Osteocyte (in vitro differentiated cells): ENCODE data around the gene C5orf22. TPM values are rescaled to one million over a fixed set of nuclear protein-coding genes. Genes with fewer than 3 reads are reported as not detected.

ENCODE experiments used
- DNase-seq: peaks from one replicate; pipeline ENCODE4 v3.0.0; 2021; ENCODE audit warnings: mixed read lengths; ENCODE audit not compliant: unreplicated experiment; ENCODE audit errors: extremely low spot score
- H3K27ac Mint-ChIP-seq: one replicate; pipeline ENCODE4 v1.8.0; 2021; ENCODE audit warnings: mild to moderate bottlenecking, mixed read lengths; ENCODE audit not compliant: unreplicated experiment
- H3K27me3 Mint-ChIP-seq: one replicate; pipeline ENCODE4 v1.8.0; 2021; ENCODE audit warnings: mixed read lengths; ENCODE audit not compliant: unreplicated experiment
- H3K36me3 Mint-ChIP-seq: one replicate; pipeline ENCODE4 v1.8.0; 2021; ENCODE audit warnings: mixed read lengths; ENCODE audit not compliant: unreplicated experiment
- H3K4me1 Mint-ChIP-seq: one replicate; pipeline ENCODE4 v1.8.0; 2021; ENCODE audit warnings: mixed read lengths; ENCODE audit not compliant: unreplicated experiment
- H3K4me3 Mint-ChIP-seq: one replicate; pipeline ENCODE4 v1.8.0; 2021; ENCODE audit warnings: mild to moderate bottlenecking, moderate library complexity, mixed read lengths; ENCODE audit not compliant: unreplicated experiment
- H3K9me3 Mint-ChIP-seq: one replicate; pipeline ENCODE4 v1.8.0; 2021; ENCODE audit warnings: mixed read lengths; ENCODE audit not compliant: unreplicated experiment
- CTCF ChIP-seq: fragments of 200-600 bp; sonication (generic); IDR thresholded peaks from 2 replicates; pipeline ENCODE4 v1.5.0; 2021; ENCODE audit warnings: antibody characterized with exemption, mild to moderate bottlenecking, moderate library complexity
- total RNA-seq: library from RNA; stranded (reverse); gene quantifications from 2 replicates; pipeline ENCODE4 v1.2.1, GENCODE V29; 2021

The C5orf22 gene
- total RNA-seq, 1 donor from 2014 or later: 27.9 TPM

GRCh38 chr5:31573494-31574142 is 41.5 kb downstream of the C5orf22 start:
- Mint-ChIP-seq H3K27ac (no peak overlapping the region), H3K9me3 (no peaks in the 10 kb centered on the region), H3K4me1 (no peaks in the 10 kb centered on the region), H3K27me3 (peaks cover 45% of the 10 kb centered on the region), H3K36me3 (no peaks in the 10 kb centered on the region), H3K4me3 (no peak overlapping the region)
- no peak for TF ChIP-seq CTCF
- DNase-seq: no peak

GRCh38 chr5:31574772-31575171 is 42.7 kb downstream of the C5orf22 start:
- H3K27me3 Mint-ChIP-seq: peaks cover 46% of the 10 kb centered on the region
- no peak for DNase-seq
- H3K4me1 Mint-ChIP-seq: no peaks in the 10 kb centered on the region
- no peaks in the 10 kb centered on the region for H3K9me3 Mint-ChIP-seq
- no peak overlapping the region for H3K27ac Mint-ChIP-seq
- no peaks in the 10 kb centered on the region for H3K36me3 Mint-ChIP-seq
- H3K4me3 Mint-ChIP-seq: no peak overlapping the region
- no peak for TF ChIP-seq CTCF

GRCh38 chr5:31577438-31577837 is 45.3 kb downstream of the C5orf22 start:
- H3K4me1 Mint-ChIP-seq: no peaks in the 10 kb centered on the region
- TF ChIP-seq CTCF: no peak

GRCh38 chr5:31579558-31579957 is 47.5 kb downstream of the C5orf22 start:
- Mint-ChIP-seq H3K27ac (no peak overlapping the region), H3K4me3 (no peak overlapping the region), H3K4me1 (no peaks in the 10 kb centered on the region), H3K36me3 (no peaks in the 10 kb centered on the region), H3K27me3 (peaks cover 45% of the 10 kb centered on the region), H3K9me3 (no peaks in the 10 kb centered on the region)
- TF ChIP-seq CTCF: no peak
- no peak for DNase-seq

More at GRCh38 chr5:31577438-31577837, 45.3 kb downstream of the C5orf22 start:
- Mint-ChIP-seq H3K27me3 (peaks cover 48% of the 10 kb centered on the region), H3K9me3 (no peaks in the 10 kb centered on the region), H3K27ac (no peak overlapping the region), H3K36me3 (no peaks in the 10 kb centered on the region), H3K4me3 (no peak overlapping the region)
- no peak for DNase-seq

GRCh38 chr5:31581498-31582099 is 49.5 kb downstream of the C5orf22 start:
- H3K4me1 Mint-ChIP-seq: no peaks in the 10 kb centered on the region
- H3K36me3 Mint-ChIP-seq: no peaks in the 10 kb centered on the region
- no peak for DNase-seq
- TF ChIP-seq CTCF: peak; percentile 65
- H3K27ac Mint-ChIP-seq: no peak overlapping the region
- peaks cover 6% of the 10 kb centered on the region for H3K9me3 Mint-ChIP-seq
- H3K4me3 Mint-ChIP-seq: no peak overlapping the region
- peaks cover 30% of the 10 kb centered on the region for H3K27me3 Mint-ChIP-seq
